ENCODE measurements around the gene SH2D1A.

GRCh38 chrX:124388562-124388961 lies 42.2 kb downstream of the SH2D1A start:
- TF ChIP-seq, protein P1, sequence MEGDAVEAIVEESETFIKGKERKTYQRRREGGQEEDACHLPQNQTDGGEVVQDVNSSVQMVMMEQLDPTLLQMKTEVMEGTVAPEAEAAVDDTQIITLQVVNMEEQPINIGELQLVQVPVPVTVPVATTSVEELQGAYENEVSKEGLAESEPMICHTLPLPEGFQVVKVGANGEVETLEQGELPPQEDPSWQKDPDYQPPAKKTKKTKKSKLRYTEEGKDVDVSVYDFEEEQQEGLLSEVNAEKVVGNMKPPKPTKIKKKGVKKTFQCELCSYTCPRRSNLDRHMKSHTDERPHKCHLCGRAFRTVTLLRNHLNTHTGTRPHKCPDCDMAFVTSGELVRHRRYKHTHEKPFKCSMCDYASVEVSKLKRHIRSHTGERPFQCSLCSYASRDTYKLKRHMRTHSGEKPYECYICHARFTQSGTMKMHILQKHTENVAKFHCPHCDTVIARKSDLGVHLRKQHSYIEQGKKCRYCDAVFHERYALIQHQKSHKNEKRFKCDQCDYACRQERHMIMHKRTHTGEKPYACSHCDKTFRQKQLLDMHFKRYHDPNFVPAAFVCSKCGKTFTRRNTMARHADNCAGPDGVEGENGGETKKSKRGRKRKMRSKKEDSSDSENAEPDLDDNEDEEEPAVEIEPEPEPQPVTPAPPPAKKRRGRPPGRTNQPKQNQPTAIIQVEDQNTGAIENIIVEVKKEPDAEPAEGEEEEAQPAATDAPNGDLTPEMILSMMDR (IDR thresholded peaks at IDR 0.05) = peak; percentile 77
- TF ChIP-seq EZH2phosphoT487 (IDR thresholded peaks at IDR 0.05; ENCODE audit: borderline replicate concordance, low read depth) = no peak
